Measurements from ENCODE around the gene UGDH.
A peak's percentile ranks its signal among the peaks of the same experiment; 100 is the strongest.
"Not testable (repeated sequence)": the region's sequence is repeated elsewhere in the genome, so short reads cannot be mapped to it uniquely, and the experiment has no call there.

UGDH gene

GRCh38 chr4:39527296-39528060, at the start of gene UGDH:
Gene UGDH, minus strand, starts transcription at chr4:39527439. Its CDS starts 5,927 bp downstream, at chr4:39521512.
- peak; percentile 94 for DNase-seq

- DNase-seq, result no peak
Observed at GRCh38 chr4:39574946-39575345, 47.7 kb upstream of the UGDH start.

- no peak for DNase-seq
Observed at GRCh38 chr4:39571504-39571903, 44.3 kb upstream of the UGDH start.

- no peak for DNase-seq
Observed at GRCh38 chr4:39571054-39571453, 43.8 kb upstream of the UGDH start.

- DNase-seq, result no peak
Observed at GRCh38 chr4:39569209-39569608, 42.0 kb upstream of the UGDH start.

GRCh38 chr4:39568805-39569204, 41.6 kb upstream of the UGDH start:
- DNase-seq, result no peak

GRCh38 chr4:39565878-39566600, 38.8 kb upstream of the UGDH start:
- no peak for DNase-seq

- DNase-seq, result peak; percentile 21
Observed at GRCh38 chr4:39563346-39563847, 36.2 kb upstream of the UGDH start.

- no peak for DNase-seq
Observed at GRCh38 chr4:39562792-39563191, 35.6 kb upstream of the UGDH start.

GRCh38 chr4:39559626-39560025, 32.4 kb upstream of the UGDH start:
- DNase-seq, result no peak

- DNase-seq, result no peak
Observed at GRCh38 chr4:39555472-39555871, 28.2 kb upstream of the UGDH start.

GRCh38 chr4:39548425-39549067, 21.3 kb upstream of the UGDH start:
- no peak for DNase-seq

GRCh38 chr4:39544580-39545315, 17.5 kb upstream of the UGDH start:
- peak; percentile 34 for DNase-seq

- DNase-seq, result not testable (repeated sequence)
Observed at GRCh38 chr4:39544080-39544479, 16.8 kb upstream of the UGDH start.

GRCh38 chr4:39543034-39543433, 15.8 kb upstream of the UGDH start:
- DNase-seq, result no peak

GRCh38 chr4:39542611-39543012, 15.4 kb upstream of the UGDH start:
- no peak for DNase-seq

- no peak for DNase-seq
Observed at GRCh38 chr4:39541987-39542610, 14.9 kb upstream of the UGDH start.

- DNase-seq, result no peak
Observed at GRCh38 chr4:39539089-39539611, 11.9 kb upstream of the UGDH start.

- no peak for DNase-seq
Observed at GRCh38 chr4:39533541-39533940, 6.3 kb upstream of the UGDH start.

GRCh38 chr4:39532237-39532636, 5.0 kb upstream of the UGDH start:
- not testable (repeated sequence) for DNase-seq

- DNase-seq, result no peak
Observed at GRCh38 chr4:39530682-39531081, 3.4 kb upstream of the UGDH start.

GRCh38 chr4:39529534-39529933, 2.3 kb upstream of the UGDH start:
- DNase-seq, result no peak
